K562 (cell line): ENCODE data around the gene CARD14. TPM values are rescaled to one million over a fixed set of nuclear protein-coding genes. Genes with fewer than 3 reads are reported as not detected.
A peak's percentile ranks its signal among the peaks of the same experiment; 100 is the strongest.

Source experiments
- CXXC5 ChIP-seq: fragments of 250-450 bp; sonication (Bioruptor Pico); IDR thresholded peaks from 2 replicates; pipeline ENCODE4 v1.8.0; 2022; ENCODE audit warnings: inconsistent platforms, mild to moderate bottlenecking, moderate library complexity
- E2F3 ChIP-seq: fragments of 250-450 bp; sonication (Bioruptor Pico); IDR thresholded peaks from 2 replicates; pipeline ENCODE4 v1.4.0; 2020; ENCODE audit warnings: mild to moderate bottlenecking
- PYGO2 ChIP-seq: fragments of 450-650 bp; IDR thresholded peaks from 2 replicates; pipeline ENCODE4 v1.6.1; 2016; ENCODE audit warnings: mild to moderate bottlenecking, missing genetic modification characterization, moderate library complexity, missing compliant biosample characterization
- polyA plus RNA-seq, 8 experiments: library from polyadenylated mRNA; depleted of rRNA in 4 of 8; stranded (reverse) in 5 of 8; unstranded in 3 of 8; fragments of >200 nt; fragmentation: Nextera tagmentation in 2 of 8; fragmentation: Illumina TruSeq in 1 of 8; extraction: Ambion mirVana in 2 of 8; extraction: Trizol in 1 of 8; gene quantifications; 2 replicates each; pipeline versions ENCODE4 v1.2.1 to v1.2.3, GENCODE V29; 2011 to 2014; ENCODE audit warnings: inconsistent platforms in 1 of 8, missing spikeins in 1 of 8
- total RNA-seq, 7 experiments: library from RNA; depleted of rRNA in 6 of 7; stranded (reverse); fragments of >200 nt in 6 of 7; fragmentation: Illumina TruSeq in 2 of 7; extraction: Trizol in 2 of 7; gene quantifications; 2 replicates each; pipeline versions ENCODE4 v1.2.1 to v1.2.3, GENCODE V29; 2011 to 2021; ENCODE audit warnings: low replicate concordance in 1 of 7
- TF ChIP-seq, protein P1 (sequence below): sonication (generic); formaldehyde crosslinking; IDR thresholded peaks from 2 replicates; pipeline ENCODE4 v1.8.0; 2022; ENCODE audit warnings: mild to moderate bottlenecking, missing genetic modification reagents
- TF ChIP-seq, protein P2 (sequence below), 2 experiments: fragments of 450-650 bp; IDR thresholded peaks; 2 replicates each; pipeline ENCODE4 v1.6.1; 2016; ENCODE audit warnings: mild to moderate bottlenecking in 2 of 2, borderline replicate concordance in 1 of 2, low read depth in 1 of 2, moderate library complexity in 1 of 2
- TF ChIP-seq, protein P3 (sequence below): fragments of 200-800 bp; sonication (Bioruptor generic); IDR thresholded peaks from 2 replicates; pipeline ENCODE4 v1.6.1; 2017; ENCODE audit warnings: missing genetic modification characterization, missing compliant biosample characterization
- TF ChIP-seq, protein P4 (sequence below): sonication (generic); formaldehyde crosslinking; IDR thresholded peaks from 2 replicates; pipeline ENCODE4 v1.8.0; 2022; ENCODE audit warnings: missing genetic modification reagents, mild to moderate bottlenecking, moderate library complexity, borderline replicate concordance
- TF ChIP-seq, protein P5 (sequence below): fragments of 450-650 bp; IDR thresholded peaks from 2 replicates; pipeline ENCODE4 v1.6.1; 2016; ENCODE audit warnings: missing biosample characterization, missing genetic modification characterization

Gene CARD14
- total and polyA plus RNA-seq, 9 of the 15 experiments (the other 6 are each of a cell fraction or from before 2014, with no cell fraction given), result not detected

DNA sequence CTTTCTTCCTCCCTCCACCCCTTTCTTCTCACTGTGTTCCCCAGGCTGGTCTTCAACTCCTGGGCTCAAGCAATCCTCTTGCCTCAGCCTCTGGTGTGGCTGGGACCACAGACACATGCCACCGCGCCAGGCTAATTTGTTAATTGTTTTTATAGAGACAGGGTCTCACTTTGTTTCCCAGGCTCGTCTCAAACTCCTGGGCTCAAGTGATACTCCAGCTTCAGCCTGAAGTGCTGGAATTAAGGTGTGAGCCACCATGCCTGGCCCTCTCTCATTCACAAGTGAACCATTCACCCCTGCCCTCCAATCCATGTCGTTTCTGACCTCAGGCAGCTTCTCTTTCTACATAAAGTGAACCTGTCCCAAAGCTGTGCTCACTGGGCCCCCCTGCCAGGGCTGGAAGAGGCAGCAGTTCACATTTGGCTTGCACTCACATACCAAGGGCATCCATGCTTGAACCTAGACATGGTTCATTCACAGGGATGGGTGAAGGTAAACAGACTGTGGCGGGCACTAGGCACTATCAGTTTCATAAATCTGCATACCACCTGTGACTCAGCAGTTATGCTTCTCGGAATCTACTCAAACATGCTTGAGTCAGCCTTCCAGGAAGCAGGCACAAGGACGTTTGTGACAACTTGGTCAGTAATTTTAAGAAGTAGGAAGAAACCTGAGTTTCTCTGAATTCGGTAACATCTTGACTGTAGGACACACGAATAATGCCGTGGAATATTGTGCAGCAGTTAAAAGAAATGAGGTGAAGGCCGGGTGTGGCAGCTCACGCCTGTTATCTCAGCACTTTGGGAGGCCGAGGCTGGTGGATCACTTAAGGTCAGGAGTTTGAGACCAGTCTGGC, 84.8 kb downstream of the CARD14 start (continued):
- TF ChIP-seq, protein P1, sequence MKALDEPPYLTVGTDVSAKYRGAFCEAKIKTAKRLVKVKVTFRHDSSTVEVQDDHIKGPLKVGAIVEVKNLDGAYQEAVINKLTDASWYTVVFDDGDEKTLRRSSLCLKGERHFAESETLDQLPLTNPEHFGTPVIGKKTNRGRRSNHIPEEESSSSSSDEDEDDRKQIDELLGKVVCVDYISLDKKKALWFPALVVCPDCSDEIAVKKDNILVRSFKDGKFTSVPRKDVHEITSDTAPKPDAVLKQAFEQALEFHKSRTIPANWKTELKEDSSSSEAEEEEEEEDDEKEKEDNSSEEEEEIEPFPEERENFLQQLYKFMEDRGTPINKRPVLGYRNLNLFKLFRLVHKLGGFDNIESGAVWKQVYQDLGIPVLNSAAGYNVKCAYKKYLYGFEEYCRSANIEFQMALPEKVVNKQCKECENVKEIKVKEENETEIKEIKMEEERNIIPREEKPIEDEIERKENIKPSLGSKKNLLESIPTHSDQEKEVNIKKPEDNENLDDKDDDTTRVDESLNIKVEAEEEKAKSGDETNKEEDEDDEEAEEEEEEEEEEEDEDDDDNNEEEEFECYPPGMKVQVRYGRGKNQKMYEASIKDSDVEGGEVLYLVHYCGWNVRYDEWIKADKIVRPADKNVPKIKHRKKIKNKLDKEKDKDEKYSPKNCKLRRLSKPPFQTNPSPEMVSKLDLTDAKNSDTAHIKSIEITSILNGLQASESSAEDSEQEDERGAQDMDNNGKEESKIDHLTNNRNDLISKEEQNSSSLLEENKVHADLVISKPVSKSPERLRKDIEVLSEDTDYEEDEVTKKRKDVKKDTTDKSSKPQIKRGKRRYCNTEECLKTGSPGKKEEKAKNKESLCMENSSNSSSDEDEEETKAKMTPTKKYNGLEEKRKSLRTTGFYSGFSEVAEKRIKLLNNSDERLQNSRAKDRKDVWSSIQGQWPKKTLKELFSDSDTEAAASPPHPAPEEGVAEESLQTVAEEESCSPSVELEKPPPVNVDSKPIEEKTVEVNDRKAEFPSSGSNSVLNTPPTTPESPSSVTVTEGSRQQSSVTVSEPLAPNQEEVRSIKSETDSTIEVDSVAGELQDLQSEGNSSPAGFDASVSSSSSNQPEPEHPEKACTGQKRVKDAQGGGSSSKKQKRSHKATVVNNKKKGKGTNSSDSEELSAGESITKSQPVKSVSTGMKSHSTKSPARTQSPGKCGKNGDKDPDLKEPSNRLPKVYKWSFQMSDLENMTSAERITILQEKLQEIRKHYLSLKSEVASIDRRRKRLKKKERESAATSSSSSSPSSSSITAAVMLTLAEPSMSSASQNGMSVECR, result peak; percentile 31; the same call in 1 of the 2 replicates
- TF ChIP-seq, protein P2, sequence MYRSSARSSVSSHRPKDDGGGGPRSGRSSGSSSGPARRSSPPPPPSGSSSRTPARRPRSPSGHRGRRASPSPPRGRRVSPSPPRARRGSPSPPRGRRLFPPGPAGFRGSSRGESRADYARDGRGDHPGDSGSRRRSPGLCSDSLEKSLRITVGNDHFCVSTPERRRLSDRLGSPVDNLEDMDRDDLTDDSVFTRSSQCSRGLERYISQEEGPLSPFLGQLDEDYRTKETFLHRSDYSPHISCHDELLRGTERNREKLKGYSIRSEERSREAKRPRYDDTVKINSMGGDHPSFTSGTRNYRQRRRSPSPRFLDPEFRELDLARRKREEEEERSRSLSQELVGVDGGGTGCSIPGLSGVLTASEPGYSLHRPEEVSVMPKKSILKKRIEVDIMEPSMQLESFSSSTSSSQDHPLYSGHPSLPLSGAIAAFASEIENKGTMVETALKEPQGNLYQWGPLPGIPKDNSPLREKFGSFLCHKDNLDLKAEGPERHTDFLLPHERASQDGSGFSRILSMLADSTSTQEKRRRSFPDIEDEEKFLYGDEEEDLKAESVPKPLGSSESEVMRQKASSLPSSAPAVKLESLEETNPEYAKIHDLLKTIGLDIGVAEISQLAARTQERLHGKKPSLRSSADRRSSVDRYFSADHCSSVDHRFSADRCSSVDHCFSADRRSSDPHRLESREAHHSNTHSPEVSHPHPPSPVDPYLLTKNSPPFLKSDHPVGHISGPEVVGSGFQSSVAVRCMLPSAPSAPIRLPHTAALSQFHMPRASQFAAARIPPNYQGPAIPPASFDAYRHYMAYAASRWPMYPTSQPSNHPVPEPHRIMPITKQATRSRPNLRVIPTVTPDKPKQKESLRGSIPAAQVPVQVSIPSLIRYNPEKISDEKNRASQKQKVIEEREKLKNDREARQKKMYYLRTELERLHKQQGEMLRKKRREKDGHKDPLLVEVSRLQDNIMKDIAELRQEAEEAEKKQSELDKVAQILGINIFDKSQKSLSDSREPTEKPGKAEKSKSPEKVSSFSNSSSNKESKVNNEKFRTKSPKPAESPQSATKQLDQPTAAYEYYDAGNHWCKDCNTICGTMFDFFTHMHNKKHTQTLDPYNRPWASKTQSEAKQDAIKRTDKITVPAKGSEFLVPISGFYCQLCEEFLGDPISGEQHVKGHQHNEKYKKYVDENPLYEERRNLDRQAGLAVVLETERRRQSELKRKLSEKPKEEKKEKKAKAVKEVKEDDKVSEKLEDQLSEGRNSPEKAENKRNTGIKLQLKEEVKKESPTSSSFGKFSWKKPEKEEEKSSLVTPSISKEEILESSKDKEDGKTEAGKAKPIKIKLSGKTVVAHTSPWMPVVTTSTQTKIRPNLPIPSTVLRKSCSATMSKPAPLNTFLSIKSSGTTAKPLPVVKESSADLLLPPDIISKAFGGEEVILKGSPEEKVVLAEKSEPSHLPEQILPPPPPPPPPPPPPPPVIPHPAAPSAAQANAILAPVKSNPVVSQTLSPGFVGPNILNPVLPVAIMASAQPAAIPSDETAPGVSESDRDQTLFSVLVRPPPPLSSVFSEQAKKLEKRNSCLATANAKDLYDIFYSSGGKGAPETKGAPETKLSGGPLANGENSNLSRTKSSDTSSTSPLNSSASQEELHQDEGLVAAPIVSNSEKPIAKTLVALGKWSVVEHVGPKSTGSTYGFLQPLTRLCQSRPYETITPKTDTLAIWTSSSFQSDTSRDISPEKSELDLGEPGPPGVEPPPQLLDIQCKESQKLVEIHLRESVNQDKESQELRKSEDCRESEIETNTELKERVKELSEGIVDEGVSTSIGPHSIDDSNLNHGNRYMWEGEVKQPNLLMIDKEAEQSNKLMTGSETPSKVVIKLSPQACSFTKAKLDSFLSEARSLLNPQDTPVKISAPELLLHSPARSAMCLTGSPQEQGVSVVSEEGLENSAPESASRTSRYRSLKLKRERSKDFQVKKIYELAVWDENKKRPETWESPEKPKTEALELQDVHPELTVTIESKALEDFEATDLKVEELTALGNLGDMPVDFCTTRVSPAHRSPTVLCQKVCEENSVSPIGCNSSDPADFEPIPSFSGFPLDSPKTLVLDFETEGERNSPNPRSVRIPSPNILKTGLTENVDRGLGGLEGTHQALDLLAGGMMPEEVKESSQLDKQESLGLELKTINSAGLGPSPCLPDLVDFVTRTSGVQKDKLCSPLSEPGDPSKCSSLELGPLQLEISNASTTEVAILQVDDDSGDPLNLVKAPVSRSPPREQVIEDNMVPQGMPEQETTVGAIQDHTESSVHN (IDR thresholded peaks at IDR 0.05; ENCODE audit: borderline replicate concordance in 1 of 2, low read depth in 1 of 2), result peak in 1 of 2 experiments; percentile 77; a peak in 1 of 4 replicates
- TF ChIP-seq, protein P3, sequence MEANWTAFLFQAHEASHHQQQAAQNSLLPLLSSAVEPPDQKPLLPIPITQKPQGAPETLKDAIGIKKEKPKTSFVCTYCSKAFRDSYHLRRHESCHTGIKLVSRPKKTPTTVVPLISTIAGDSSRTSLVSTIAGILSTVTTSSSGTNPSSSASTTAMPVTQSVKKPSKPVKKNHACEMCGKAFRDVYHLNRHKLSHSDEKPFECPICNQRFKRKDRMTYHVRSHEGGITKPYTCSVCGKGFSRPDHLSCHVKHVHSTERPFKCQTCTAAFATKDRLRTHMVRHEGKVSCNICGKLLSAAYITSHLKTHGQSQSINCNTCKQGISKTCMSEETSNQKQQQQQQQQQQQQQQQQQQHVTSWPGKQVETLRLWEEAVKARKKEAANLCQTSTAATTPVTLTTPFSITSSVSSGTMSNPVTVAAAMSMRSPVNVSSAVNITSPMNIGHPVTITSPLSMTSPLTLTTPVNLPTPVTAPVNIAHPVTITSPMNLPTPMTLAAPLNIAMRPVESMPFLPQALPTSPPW (CRISPR knock-in tag), result peak; percentile 43; the same call in 1 of the 2 replicates
- TF ChIP-seq E2F3 (CRISPR knock-in tag) (peak; percentile 78), CXXC5 (CRISPR knock-in tag) (peak; percentile 91), PYGO2 (peak; percentile 62)
- TF ChIP-seq, protein P4, sequence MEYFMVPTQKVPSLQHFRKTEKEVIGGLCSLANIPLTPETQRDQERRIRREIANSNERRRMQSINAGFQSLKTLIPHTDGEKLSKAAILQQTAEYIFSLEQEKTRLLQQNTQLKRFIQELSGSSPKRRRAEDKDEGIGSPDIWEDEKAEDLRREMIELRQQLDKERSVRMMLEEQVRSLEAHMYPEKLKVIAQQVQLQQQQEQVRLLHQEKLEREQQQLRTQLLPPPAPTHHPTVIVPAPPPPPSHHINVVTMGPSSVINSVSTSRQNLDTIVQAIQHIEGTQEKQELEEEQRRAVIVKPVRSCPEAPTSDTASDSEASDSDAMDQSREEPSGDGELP (CRISPR knock-in tag), result peak; percentile 22; the same call in 1 of the 2 replicates
- TF ChIP-seq, protein P5, sequence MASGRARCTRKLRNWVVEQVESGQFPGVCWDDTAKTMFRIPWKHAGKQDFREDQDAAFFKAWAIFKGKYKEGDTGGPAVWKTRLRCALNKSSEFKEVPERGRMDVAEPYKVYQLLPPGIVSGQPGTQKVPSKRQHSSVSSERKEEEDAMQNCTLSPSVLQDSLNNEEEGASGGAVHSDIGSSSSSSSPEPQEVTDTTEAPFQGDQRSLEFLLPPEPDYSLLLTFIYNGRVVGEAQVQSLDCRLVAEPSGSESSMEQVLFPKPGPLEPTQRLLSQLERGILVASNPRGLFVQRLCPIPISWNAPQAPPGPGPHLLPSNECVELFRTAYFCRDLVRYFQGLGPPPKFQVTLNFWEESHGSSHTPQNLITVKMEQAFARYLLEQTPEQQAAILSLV, result peak; percentile 79
